OCI-LY3 (cell line): Measurements from ENCODE around the gene CALU.

Experiments used
- EZH2phosphoT487 ChIP-seq: fragments of 200-600 bp; shearing (Covaris generic); IDR thresholded peaks from 2 replicates; pipeline ENCODE4 v1.6.1; 2018; ENCODE audit warnings: antibody characterized with exemption, mixed run types, low read depth
- TF ChIP-seq, protein P1 (sequence below): fragments of 200-600, 300-600 bp; sonication (generic); IDR thresholded peaks from 2 replicates; pipeline ENCODE4 v1.5.1; 2014; ENCODE audit warnings: antibody characterized with exemption, low read length, low read depth

DNA sequence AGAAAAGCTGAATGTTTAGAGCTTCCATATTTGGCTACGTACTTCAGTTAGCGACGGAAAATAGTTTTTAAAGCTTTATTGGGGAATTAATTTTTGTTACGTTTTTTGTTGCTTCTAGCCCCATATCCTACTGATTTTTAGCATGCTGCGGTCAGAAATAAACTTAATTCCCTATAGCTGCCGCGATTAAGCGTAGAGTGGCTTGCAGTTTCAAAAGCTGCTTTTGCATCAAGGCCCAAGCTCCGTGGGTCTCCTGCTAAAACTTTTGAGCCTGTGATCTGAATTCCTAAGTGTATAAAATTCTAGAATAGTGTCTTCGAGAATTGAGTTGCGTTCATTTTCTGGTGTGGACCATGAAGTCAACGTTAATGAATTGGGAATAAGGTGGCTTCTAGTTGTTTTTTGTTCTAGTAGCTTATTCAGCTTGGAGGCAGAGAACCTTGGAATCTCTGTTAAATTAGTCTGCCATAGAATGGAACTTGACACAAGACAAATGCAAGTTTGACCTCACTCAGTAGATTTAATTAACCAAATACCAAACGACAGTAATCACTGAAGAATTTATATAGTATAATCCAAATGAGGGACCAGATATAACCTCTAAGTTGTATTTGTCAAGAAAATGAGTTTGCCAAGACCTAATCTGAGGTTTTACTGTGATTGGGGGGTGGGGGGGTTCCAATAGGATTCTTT is 977 bp downstream of the CALU start:
- TF ChIP-seq, protein P1, sequence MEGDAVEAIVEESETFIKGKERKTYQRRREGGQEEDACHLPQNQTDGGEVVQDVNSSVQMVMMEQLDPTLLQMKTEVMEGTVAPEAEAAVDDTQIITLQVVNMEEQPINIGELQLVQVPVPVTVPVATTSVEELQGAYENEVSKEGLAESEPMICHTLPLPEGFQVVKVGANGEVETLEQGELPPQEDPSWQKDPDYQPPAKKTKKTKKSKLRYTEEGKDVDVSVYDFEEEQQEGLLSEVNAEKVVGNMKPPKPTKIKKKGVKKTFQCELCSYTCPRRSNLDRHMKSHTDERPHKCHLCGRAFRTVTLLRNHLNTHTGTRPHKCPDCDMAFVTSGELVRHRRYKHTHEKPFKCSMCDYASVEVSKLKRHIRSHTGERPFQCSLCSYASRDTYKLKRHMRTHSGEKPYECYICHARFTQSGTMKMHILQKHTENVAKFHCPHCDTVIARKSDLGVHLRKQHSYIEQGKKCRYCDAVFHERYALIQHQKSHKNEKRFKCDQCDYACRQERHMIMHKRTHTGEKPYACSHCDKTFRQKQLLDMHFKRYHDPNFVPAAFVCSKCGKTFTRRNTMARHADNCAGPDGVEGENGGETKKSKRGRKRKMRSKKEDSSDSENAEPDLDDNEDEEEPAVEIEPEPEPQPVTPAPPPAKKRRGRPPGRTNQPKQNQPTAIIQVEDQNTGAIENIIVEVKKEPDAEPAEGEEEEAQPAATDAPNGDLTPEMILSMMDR: no peak
- no peak for TF ChIP-seq EZH2phosphoT487
